Measurements from ENCODE around the gene ZNF136.

ZNF136 gene

DNA sequence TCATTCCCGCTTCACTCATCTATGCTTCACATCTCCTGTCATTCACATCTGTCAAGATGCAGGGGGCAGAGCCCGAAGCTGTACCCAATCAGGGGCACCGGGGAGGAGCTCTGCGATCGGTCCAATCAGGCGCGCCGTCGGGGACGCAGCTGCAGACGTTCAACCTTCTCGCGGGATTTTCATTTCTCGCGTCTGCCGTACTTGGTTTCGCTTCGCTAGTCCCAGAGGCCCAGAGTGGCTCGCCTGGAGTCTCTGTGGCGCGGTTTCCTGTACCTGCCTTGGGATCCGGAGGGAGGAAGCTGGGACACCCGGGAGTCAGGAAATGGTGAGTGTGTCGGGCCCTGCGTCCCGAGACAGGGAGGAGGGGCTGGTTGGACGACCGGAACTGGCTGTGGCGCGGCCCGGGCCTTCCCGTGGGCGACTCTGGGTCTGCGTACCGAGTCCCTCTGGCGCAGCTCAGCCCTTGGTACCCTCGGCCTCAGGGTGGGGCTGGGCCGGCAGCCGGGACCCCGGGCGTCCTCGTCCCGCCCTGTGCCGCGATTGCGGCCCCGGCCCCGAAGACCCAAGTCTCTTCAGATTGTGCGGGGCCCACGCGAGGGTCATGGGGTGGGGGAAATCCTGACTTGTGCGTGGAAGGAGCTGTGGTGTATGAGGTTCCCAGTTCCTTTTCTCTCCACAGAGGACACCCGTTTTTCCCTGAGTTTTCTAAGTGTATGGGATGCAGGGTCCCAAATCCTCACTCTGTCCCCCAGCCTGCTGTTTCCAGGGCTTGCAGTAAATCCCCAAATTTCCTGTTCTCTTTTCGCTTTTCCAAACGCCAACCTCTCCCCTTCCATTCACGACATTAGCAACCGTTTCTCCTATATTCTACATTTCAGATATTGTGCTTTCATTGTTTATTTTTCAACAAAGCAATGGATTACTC is at the start of gene ZNF136:
Gene ZNF136, plus strand, starts transcription at position 215 of the 925 bp plus-strand sequence. Its CDS starts 108 bp downstream, at position 323.
- H3K4me3 ChIP-seq = peak within 1 kb of the TSS; percentile 74 to 99 (median 83)
- peak within 1 kb of the TSS; percentile 86 to 98 (median 97) for H3K27ac ChIP-seq

- H3K4me3 ChIP-seq = no peak overlapping the region
These were observed 49.8 kb upstream of the ZNF136 start for GRCh38 chr19:12113121-12113520.

GRCh38 chr19:12117201-12117970 is 45.5 kb upstream of the ZNF136 start:
- Histone ChIP-seq H3K4me3 (no peak overlapping the region), H3K27ac (no peak overlapping the region)

More at GRCh38 chr19:12113121-12113520, 49.8 kb upstream of the ZNF136 start:
- H3K27ac ChIP-seq = no peak overlapping the region

DNA sequence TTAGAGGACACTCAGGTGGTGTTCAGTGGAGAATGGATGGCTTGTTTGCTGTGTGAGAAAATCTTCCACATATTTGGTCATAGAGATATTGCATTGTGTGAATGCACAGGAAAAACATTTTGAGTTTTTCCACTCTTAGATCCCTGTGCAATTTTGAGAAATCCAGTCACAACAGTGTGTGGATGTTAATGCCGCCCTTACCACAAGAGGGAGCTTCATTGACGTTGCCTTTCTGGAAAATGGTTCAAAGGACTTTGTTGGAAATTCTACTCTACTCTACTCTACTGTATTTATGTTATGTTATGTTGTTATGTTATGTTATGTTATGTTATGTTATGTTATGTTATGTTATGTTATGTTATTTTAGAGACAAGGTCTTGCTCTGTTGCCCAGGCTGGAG is 36.2 kb upstream of the ZNF136 start:
- no peak overlapping the region for H3K27ac ChIP-seq
- no peak overlapping the region for H3K4me3 ChIP-seq

- Histone ChIP-seq H3K27ac (no peak overlapping the region), H3K4me3 (no peak overlapping the region)
These were observed 29.8 kb upstream of the ZNF136 start for GRCh38 chr19:12133069-12133468.

DNA sequence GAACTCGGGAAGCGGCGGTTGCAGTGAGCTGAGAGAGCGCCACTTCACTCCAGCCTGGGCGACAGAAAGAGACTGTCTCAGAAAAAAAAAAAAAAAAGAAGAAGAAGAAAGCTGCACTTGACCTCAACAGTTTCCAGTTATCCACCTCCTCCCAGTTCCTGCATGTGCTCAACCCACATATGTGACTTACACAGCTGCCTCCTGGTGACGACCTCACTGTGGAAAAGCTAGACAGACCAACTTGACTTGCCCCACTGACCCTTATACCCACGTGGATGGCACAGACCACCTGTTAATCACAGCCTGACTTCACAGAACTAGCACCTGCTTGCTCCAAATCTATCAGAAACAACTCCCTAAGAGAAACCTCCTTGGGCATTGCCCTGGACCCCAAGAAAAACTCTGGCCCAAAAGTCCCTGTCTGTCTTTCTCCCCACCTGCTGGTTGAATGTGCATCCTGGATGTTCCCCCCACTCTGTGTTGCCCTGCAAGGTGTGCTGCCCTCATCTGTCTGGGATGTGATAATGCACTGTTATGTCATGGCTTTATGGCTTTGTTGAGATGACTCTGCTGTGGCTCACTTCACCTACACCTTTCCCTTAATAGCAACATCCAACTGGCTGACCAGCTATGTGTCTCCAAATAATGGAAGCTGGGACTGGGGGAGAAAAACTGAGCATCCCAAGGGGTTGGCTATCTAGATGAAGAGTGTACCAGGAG is 25.5 kb upstream of the ZNF136 start:
- no peak overlapping the region for H3K4me3 ChIP-seq

GRCh38 chr19:12139269-12139668 is 23.6 kb upstream of the ZNF136 start:
- Histone ChIP-seq H3K27ac (peak overlapping the region in 12 of 21 experiments; percentile 68 to 90 (median 82)), H3K4me3 (peak overlapping the region; percentile 65 to 98 (median 75))

More for the DNA sequence above, 25.5 kb upstream of the ZNF136 start:
- H3K27ac ChIP-seq = no peak overlapping the region

DNA sequence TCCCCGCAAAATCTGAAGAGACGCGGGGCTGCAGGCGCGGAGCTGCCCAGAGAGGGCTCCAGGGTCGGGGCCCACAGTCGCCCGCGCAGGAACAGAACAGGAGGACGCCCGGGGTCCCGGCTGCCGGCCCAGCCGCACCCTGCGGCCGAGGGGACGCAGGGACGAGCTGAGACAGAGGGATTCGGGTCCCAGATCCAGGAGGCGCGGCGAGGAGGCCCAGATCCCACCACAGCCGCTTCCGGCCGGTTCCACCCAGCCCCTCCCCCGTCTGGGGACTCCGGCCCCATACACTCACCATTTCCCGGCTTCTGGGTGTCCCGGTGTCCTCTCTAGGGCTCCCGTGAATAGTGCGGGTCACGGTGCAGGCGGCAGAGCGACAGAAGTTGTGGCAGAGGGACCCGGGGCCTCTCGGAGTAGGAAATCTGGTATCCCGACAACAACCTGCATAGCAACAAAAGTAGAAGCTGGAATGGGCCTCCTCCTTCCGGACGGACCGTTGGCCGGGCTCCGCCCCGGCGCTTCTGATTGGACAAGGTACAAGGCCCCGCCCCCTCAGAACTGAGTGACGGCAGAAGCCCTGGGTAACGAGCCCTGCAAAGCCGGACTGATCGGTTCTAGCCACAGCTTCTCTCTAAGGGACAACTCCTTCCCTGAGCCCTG is 22.9 kb upstream of the ZNF136 start, which contains the start of gene ZNF20:
Gene ZNF20, minus strand, starts transcription at position 466 of the 660 bp plus-strand sequence. Its CDS starts 168 bp downstream, at position 298.
- peak within 1 kb of the TSS; percentile 49 to 90 (median 80) for H3K27ac ChIP-seq
- peak within 1 kb of the TSS; percentile 65 to 98 (median 75) for H3K4me3 ChIP-seq

DNA sequence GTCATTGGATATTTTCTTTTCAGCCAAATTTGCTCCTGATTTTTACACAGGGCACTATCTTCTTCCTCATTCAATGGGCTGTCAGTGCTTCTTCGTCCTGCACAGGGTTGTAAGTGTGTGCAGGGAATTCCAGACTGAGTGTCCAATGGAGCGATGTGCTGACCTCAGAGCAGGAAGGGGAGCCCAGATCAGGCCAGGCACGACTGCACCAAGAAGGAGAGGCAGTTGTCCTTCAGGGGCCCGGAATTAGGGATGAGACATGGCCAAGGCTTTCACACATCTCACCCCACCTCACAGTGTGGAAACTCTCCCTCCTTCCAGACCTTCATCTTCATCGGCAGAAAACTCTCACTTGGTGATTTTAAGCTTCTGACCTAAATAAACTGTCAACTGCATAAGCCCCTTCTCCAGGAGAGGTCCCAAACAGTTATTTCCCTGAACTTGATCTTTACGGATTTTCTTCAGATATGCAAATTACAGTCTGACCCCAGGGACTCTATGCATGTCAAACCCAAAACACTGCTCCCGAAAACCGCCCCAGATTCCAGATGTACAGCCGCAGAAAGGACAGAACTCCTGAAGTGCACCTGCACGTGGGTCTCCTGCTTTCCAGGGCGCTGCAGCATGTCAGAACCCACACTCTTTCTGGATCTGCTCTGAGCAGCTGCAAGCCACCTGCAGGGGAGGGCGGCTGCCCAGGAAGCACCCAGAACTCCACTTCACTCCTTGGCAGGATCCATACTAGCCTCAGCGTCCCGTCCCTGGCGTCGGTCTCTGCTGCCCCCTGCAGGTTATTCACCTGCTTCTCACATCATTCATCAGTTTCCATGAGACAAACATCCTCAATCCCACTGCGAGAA is 22.1 kb upstream of the ZNF136 start:
- peak overlapping the region; percentile 65 to 98 (median 75) for H3K4me3 ChIP-seq
- peak overlapping the region in 7 of 21 experiments; percentile 22 to 88 (median 79) for H3K27ac ChIP-seq

- H3K27ac ChIP-seq = no peak overlapping the region
- H3K4me3 ChIP-seq = peak overlapping the region in 1 of 7 experiments; percentile 71
These were observed 21.5 kb upstream of the ZNF136 start for GRCh38 chr19:12141405-12141736.

GRCh38 chr19:12145348-12145747 is 17.5 kb upstream of the ZNF136 start:
- Histone ChIP-seq H3K27ac (no peak overlapping the region), H3K4me3 (no peak overlapping the region)

DNA sequence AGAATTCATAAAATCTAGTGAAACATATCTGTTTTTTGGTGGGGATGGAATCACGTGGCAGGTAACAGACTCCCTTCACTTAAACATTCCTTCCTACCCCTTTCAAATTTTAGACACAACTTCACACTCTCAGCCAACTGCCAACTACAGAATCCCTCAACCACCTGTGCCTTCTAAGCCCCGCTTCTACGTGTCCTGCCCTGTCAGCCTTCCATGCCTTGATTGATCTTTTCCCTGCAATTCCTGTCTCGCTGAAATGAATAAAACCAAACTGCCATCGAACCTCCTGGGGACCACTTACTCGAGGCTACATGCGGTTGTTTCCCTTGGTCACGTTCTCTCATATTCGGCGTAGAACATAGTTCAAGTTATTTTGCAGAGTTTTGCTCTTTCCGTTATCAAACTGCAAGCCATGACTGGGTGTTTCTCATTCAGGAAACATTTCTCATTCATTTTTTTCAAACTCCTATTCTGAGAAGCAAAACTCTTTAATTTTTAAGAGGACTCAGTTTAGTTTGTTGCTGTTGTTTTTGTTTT is 7.5 kb upstream of the ZNF136 start:
- Histone ChIP-seq H3K4me3 (peak overlapping the region; percentile 63 to 84 (median 79)), H3K27ac (peak overlapping the region in 10 of 21 experiments; percentile 65 to 90 (median 82))

DNA sequence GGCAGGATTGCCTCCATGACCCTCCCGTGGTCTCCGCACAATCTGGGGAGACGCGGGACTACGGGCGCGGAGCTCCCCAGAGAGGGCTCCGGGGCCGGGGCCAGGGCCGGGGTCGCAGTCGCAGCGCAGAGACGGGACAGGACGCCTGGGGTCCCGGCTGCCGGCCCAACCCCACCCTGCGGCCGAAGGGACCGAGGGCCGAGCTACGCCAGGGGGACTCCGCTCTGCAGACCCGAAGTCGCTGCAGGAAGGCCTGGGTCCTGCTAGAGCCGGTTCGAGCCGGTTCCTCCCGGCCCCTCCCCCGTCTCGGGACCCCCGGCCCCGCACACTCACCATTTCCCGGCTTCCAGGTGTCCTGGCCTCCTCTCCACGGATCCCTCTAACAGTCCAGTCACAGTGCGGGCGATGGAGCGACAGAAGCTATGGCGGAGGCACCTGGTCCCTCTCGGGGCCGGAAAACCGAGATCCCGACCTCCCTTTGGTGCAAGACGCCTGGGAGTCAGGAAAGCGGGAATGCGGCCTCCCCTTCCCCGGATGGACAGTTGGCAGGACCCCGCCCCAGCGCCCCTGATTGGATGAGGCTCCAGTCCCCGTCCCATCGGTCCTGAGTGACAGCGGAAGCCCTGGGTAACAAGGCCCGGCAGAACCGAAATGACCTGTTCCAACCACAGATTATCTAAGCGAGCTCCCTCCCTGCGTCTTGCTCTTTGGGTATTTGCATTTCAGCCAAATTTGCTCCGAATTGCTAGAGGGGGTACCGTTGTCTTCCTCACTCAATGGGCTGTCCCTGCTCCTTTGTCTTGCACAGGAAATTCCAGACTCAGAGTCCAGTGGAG is 6.5 kb upstream of the ZNF136 start, which contains the start of gene ZNF625:
Gene ZNF625, minus strand, starts transcription at position 512 of the 836 bp plus-strand sequence. Its CDS starts 176 bp downstream, at position 336.
- peak within 1 kb of the TSS; percentile 63 to 84 (median 79) for H3K4me3 ChIP-seq
- H3K27ac ChIP-seq = peak within 1 kb of the TSS; percentile 39 to 90 (median 78)

DNA sequence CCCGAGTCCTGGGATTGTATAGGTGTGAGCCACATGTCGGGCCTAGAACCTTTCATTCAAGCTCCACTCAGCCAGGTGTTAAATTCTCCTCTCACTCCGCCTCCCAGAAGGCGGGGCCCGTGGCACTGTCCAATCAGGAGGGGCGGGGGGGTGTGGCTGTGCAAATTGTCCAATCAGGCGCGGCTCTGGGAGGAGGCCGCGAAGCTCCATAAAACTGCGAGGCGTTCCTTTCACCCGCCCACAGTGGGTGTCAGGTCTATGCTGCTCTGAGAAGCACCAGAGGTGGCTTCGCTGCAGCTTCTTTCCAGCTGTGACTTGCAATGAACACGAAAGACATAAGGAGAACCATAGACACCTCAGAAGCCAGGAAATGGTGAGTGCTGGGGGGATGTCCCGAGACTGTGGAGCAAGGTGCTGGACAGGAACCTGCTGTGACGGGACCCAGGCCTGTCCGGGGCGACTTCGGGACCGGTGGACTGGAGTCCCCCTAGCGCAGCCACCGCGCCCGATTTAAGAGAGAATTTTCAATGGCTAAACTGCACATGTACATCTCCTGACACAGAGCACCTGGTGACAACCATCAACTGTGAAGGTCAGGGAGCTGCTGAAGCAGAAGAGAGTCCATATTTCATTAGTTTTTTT is 3.0 kb upstream of the ZNF136 start:
- no peak overlapping the region for H3K27ac ChIP-seq
- no peak overlapping the region for H3K4me3 ChIP-seq

DNA sequence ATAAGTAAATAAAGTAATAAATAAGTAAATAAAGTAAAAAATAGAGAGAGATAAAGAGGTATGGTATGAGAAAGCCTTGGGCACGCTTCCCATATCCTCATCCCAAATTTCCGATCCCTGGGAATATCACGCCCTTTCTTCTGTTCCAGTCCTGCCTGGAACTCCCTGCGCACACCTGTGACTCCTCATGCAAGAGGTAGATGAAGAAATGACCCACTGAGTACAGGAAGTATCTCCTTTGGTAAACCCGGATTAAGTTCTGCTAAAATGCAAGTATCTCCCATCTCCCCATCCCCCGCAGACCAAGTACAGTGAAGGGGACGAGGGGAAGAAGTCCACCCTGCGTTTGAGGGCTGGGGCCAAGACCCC is 399 bp upstream of the ZNF136 start:
- H3K27ac ChIP-seq = peak overlapping the region in 14 of 21 experiments; percentile 91 to 98 (median 96)

GRCh38 chr19:12163826-12164225 is 930 bp downstream of the ZNF136 start:
- peak overlapping the region; percentile 74 to 99 (median 83) for H3K4me3 ChIP-seq
- H3K27ac ChIP-seq = peak overlapping the region in 18 of 21 experiments; percentile 86 to 98 (median 97)

More for the DNA sequence above, 399 bp upstream of the ZNF136 start:
- peak overlapping the region; percentile 74 to 99 (median 83) for H3K4me3 ChIP-seq

Measured in skin epidermis (tissue), 12 donors.